HepG2 (cell line): ENCODE data around the gene ZNF514. TPM values are rescaled to one million over a fixed set of nuclear protein-coding genes. Genes with fewer than 3 reads are reported as not detected.

Experiments
- AGO2 ChIP-seq: fragments of 200-400 bp; formaldehyde crosslinking; optimal IDR thresholded peaks from 2 replicates; pipeline ENCODE3; 2017; ENCODE audit warnings: mild to moderate bottlenecking, low read depth, low read length, moderate library complexity
- CREBL2 ChIP-seq: sonication (generic); formaldehyde crosslinking; IDR thresholded peaks from 2 replicates; pipeline ENCODE4 v1.8.1; 2023; ENCODE audit warnings: missing genetic modification reagents, mild to moderate bottlenecking, borderline replicate concordance
- FOXJ3 ChIP-seq: sonication (generic); formaldehyde crosslinking; IDR thresholded peaks from 2 replicates; pipeline ENCODE4 v1.4.0; 2020; ENCODE audit warnings: missing genetic modification reagents, mild to moderate bottlenecking, borderline replicate concordance
- HMG20B ChIP-seq: conservative IDR thresholded peaks from 2 replicates; pipeline ENCODE4 v1.6.1; 2016; ENCODE audit warnings: missing genetic modification reagents, missing compliant biosample characterization
- IKZF5 ChIP-seq: IDR thresholded peaks from 2 replicates; pipeline ENCODE4 v1.6.1; 2018; ENCODE audit warnings: missing genetic modification reagents, mild to moderate bottlenecking, missing compliant biosample characterization
- KAT7 ChIP-seq: IDR thresholded peaks from 2 replicates; pipeline ENCODE4 v1.6.1; 2018; ENCODE audit warnings: borderline replicate concordance, missing compliant biosample characterization
- MIXL1 ChIP-seq: IDR thresholded peaks from 2 replicates; pipeline ENCODE4 v1.6.1; 2016
- MYPOP ChIP-seq: sonication (generic); formaldehyde crosslinking; IDR thresholded peaks from 2 replicates; pipeline ENCODE4 v1.8.1; 2023; ENCODE audit warnings: mild to moderate bottlenecking, moderate library complexity, missing genetic modification reagents
- PRDM15 ChIP-seq: sonication (generic); formaldehyde crosslinking; IDR thresholded peaks from 2 replicates; pipeline ENCODE4 v1.4.0; 2020; ENCODE audit warnings: missing genetic modification reagents
- REPIN1 ChIP-seq: sonication (generic); formaldehyde crosslinking; IDR thresholded peaks from 2 replicates; pipeline ENCODE4 v1.8.0; 2022; ENCODE audit warnings: missing genetic modification reagents, low read depth, mild to moderate bottlenecking, borderline replicate concordance
- RFX5 ChIP-seq: IDR thresholded peaks from 2 replicates; pipeline ENCODE4 v1.6.1; 2011; ENCODE audit warnings: low read depth, low read length, improper control_type of control experiment
- RFXAP ChIP-seq: sonication (generic); formaldehyde crosslinking; IDR thresholded peaks from 2 replicates; pipeline ENCODE4 v1.4.0; 2020; ENCODE audit warnings: missing genetic modification reagents, borderline replicate concordance
- TERF1 ChIP-seq: sonication (generic); formaldehyde crosslinking; IDR thresholded peaks from 2 replicates; pipeline ENCODE4 v1.8.0; 2022; ENCODE audit warnings: mild to moderate bottlenecking, missing genetic modification reagents, moderate library complexity
- ZFP82 ChIP-seq: sonication (generic); formaldehyde crosslinking; IDR thresholded peaks from 2 replicates; pipeline ENCODE4 v1.5.1; 2020; ENCODE audit warnings: mild to moderate bottlenecking, missing genetic modification reagents, borderline replicate concordance
- ZGPAT ChIP-seq: IDR thresholded peaks from 2 replicates; pipeline ENCODE4 v1.6.1; 2016; ENCODE audit warnings: mild to moderate bottlenecking
- ZNF501 ChIP-seq: sonication (generic); formaldehyde crosslinking; IDR thresholded peaks from 2 replicates; pipeline ENCODE4 v1.5.1; 2020; ENCODE audit warnings: mild to moderate bottlenecking, moderate library complexity, missing genetic modification reagents
- ZNF512 ChIP-seq: sonication (generic); formaldehyde crosslinking; IDR thresholded peaks from 2 replicates; pipeline ENCODE4 v1.4.0; 2020; ENCODE audit warnings: mild to moderate bottlenecking, missing genetic modification reagents
- polyA plus RNA-seq, 8 experiments: library from polyadenylated mRNA; depleted of rRNA in 3 of 8; stranded (reverse) in 7 of 8; unstranded in 1 of 8; fragments of >200 nt; fragmentation: Illumina TruSeq in 4 of 8; extraction: Trizol in 4 of 8; gene quantifications; 2 replicates each; pipeline versions ENCODE4 v1.2.1 to v1.2.3, GENCODE V29; 2011 to 2016; ENCODE audit warnings: low read depth in 4 of 8, missing spikeins in 1 of 8, mixed read lengths in 1 of 8; ENCODE audit not compliant: insufficient read depth in 1 of 8
- total RNA-seq, 5 experiments: library from RNA; depleted of rRNA; stranded (reverse); fragments of >200 nt; fragmentation: Illumina TruSeq; extraction: Trizol; gene quantifications; 2 replicates each; pipeline ENCODE4 v1.2.3, GENCODE V29; 2016; ENCODE audit warnings: low read depth in 1 of 5

Gene ZNF514
- total and polyA plus RNA-seq, 2 of the 13 experiments (the other 11 are each of a cell fraction or from before 2014, with no cell fraction given): 15.2 to 18.7 TPM

- TF ChIP-seq PRDM15 (0 out of 2 replicates have a peak, but pooled peaks have one; percentile 62), ZGPAT (CRISPR knock-in tag) (peak; percentile 90), AGO2 (peak; percentile 89), MYPOP (CRISPR knock-in tag) (0 out of 2 replicates have a peak, but pooled peaks have one; percentile 48), KAT7 (CRISPR knock-in tag) (peak; percentile 98), FOXJ3 (CRISPR knock-in tag) (0 out of 2 replicates have a peak, but pooled peaks have one; percentile 46), IKZF5 (peak; percentile 53), RFXAP (CRISPR knock-in tag) (peak; percentile 69; the same call in 1 of the 2 replicates), MIXL1 (CRISPR knock-in tag) (no peak), ZNF501 (peak; percentile 96), ZNF512 (CRISPR knock-in tag) (no peak; the same call in 1 of the 2 replicates), TERF1 (CRISPR knock-in tag) (no peak), HMG20B (CRISPR knock-in tag) (0 out of 2 replicates have a peak, but pooled peaks have one; percentile 12), CREBL2 (CRISPR knock-in tag) (no peak; the same call in 1 of the 2 replicates), ZFP82 (CRISPR knock-in tag) (peak; percentile 74; the same call in 1 of the 2 replicates), REPIN1 (peak; percentile 94), RFX5 (no peak)
These were observed 38.0 kb downstream of the ZNF514 start, which contains the start of gene MRPS5 (continued) for GRCh38 chr2:95121407-95122196.
